ENCODE measurements around the gene KCTD12. TPM values are rescaled to one million over a fixed set of nuclear protein-coding genes. Genes with fewer than 3 reads are reported as not detected.
A peak's percentile ranks its signal among the peaks of the same experiment; 100 is the strongest.

The KCTD12 gene
- total RNA-seq = 10 to 100 TPM; 30.3 to 58.4 TPM

DNA sequence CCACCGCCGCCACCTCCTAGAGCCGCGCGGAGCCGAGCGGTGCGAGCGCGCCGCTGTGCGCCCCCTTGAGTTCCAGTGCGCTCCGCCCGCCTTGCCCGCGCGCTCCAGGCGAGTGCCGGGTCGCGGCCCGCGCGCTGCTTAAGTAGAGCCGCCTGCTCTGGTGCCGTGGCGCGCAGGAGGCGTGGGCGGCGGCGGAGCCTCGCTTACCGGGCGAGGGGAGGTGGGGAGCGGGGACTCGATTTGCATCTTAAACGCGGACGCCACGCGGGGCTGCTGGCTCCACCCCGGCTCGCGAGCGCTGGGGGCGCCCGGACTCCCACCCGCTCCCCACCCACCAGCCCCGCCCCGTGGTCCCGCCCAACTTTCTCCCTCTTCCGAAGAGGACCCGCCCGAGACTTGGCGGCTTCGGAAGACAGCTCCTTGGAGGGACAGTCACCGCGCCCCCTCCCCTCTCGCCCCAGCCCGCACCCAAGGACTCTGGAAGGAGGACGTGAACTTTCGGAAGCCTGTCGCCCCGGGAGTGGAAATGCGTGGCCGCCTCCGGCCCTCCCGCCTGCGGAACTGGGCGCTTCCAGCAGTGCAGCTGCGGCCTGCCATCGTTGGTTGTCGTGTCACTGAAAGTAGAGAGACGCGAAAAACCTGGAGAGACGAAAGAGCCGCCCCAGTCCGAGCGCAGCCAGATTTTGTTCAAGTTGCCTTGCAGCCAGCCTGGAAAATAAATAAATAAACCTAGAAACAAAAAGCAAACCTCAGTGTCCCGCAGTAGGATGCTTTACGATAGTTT, at the start of gene KCTD12:
KCTD12 (minus strand) TSS at position 114 of the 784 bp plus-strand sequence. CDS start 257 bp downstream, outside the sequence.
- Histone ChIP-seq H3K4me3 (peak within 1 kb of the TSS; percentile 64), H3K27me3 (no peaks in the 10 kb centered on the region), H3K27ac (peak within 1 kb of the TSS; percentile 71), H3K36me3 (no peaks in the 10 kb centered on the region), H3K9ac (ENCODE audit: low read depth in 2 of 2, low read length in 2 of 2) (peak within 1 kb of the TSS; percentile 71 to 82), H3K9me3 (no peaks in the 10 kb centered on the region), H3K4me1 (no peaks in the 10 kb centered on the region)
- peak; percentile 85 for DNase-seq
- TF ChIP-seq, protein P1, sequence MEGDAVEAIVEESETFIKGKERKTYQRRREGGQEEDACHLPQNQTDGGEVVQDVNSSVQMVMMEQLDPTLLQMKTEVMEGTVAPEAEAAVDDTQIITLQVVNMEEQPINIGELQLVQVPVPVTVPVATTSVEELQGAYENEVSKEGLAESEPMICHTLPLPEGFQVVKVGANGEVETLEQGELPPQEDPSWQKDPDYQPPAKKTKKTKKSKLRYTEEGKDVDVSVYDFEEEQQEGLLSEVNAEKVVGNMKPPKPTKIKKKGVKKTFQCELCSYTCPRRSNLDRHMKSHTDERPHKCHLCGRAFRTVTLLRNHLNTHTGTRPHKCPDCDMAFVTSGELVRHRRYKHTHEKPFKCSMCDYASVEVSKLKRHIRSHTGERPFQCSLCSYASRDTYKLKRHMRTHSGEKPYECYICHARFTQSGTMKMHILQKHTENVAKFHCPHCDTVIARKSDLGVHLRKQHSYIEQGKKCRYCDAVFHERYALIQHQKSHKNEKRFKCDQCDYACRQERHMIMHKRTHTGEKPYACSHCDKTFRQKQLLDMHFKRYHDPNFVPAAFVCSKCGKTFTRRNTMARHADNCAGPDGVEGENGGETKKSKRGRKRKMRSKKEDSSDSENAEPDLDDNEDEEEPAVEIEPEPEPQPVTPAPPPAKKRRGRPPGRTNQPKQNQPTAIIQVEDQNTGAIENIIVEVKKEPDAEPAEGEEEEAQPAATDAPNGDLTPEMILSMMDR (IDR thresholded peaks at IDR 0.05) = no peak
- intact Hi-C loops (cut with DNase I) = loop anchor here (5.0 to 10.0 kb wide), 2 partner anchors 64 to 222 kb away; no protein-coding TSS in a partner anchor

- no peak overlapping the region for H3K27ac ChIP-seq
- no peak overlapping the region for H3K9ac ChIP-seq (ENCODE audit: low read depth in 2 of 2, low read length in 2 of 2)
- DNase-seq = no peak
- H3K27me3 ChIP-seq = no peaks in the 10 kb centered on the region
- H3K9me3 ChIP-seq = no peaks in the 10 kb centered on the region
- H3K4me3 ChIP-seq = no peak overlapping the region
- H3K36me3 ChIP-seq = no peaks in the 10 kb centered on the region
- intact Hi-C loops (cut with DNase I) = no loop called here
- H3K4me1 ChIP-seq = no peaks in the 10 kb centered on the region
- TF ChIP-seq, protein P1 (IDR thresholded peaks at IDR 0.05) = no peak
Observed at GRCh38 chr13:76934671-76935070, 48.5 kb upstream of the KCTD12 start.

DNA sequence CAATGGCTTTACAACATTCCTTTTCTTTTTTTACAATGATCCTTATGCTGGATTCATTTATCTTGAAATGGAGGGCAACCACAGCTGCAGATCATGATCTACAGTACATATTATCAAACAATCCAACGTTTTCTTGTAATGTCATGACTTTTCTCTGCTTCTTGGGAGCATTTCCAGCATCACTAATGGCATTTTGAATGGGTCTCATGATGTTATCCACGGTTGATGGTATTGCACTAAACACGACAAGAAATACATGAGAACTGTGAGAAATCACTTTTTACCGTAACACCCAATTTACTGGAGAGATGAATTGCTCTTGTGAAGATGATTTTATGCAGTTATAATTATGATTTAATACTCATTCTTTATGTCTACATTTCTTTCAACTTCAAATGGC, 45.9 kb upstream of the KCTD12 start:
- H3K27ac ChIP-seq = no peak overlapping the region
- H3K9me3 ChIP-seq = no peaks in the 10 kb centered on the region
- no peaks in the 10 kb centered on the region for H3K4me1 ChIP-seq
- TF ChIP-seq, protein P1 (IDR thresholded peaks at IDR 0.05) = no peak
- no peaks in the 10 kb centered on the region for H3K27me3 ChIP-seq
- no peaks in the 10 kb centered on the region for H3K36me3 ChIP-seq
- intact Hi-C loops (cut with DNase I) = no loop called here
- no peak overlapping the region for H3K9ac ChIP-seq (ENCODE audit: low read depth in 2 of 2, low read length in 2 of 2)
- H3K4me3 ChIP-seq = no peak overlapping the region
- no peak for DNase-seq

GRCh38 chr13:76929851-76930374, 43.7 kb upstream of the KCTD12 start:
- no peak for DNase-seq

DNA sequence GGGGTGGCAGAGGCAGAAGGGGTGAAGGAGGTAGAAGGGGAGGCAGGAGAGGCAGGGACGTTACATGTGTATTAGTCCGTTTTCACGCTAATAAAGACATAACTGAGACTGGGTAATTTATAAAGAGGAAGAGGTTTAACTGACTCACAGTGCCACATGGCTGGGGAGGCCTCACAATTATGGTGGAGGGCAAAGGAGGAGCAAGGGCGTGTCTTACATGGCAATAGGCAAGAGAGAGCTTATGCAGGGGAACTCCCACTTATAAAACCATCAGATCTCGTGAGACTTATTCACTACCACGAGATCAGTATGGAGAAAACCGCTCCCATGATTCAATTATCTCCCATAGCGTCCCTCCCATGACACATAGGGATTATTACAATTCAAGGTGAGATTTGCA, 43.1 kb upstream of the KCTD12 start:
- H3K36me3 ChIP-seq = no peaks in the 10 kb centered on the region
- H3K4me3 ChIP-seq = no peak overlapping the region
- intact Hi-C loops (cut with DNase I) = no loop called here
- no peaks in the 10 kb centered on the region for H3K9me3 ChIP-seq
- TF ChIP-seq, protein P1 (IDR thresholded peaks at IDR 0.05) = no peak
- H3K27ac ChIP-seq = no peak overlapping the region
- DNase-seq = no peak
- no peaks in the 10 kb centered on the region for H3K4me1 ChIP-seq
- no peaks in the 10 kb centered on the region for H3K27me3 ChIP-seq
- no peak overlapping the region for H3K9ac ChIP-seq (ENCODE audit: low read depth in 2 of 2, low read length in 2 of 2)

More at GRCh38 chr13:76929851-76930374, 43.7 kb upstream of the KCTD12 start:
- H3K9me3 ChIP-seq = no peaks in the 10 kb centered on the region
- intact Hi-C loops (cut with DNase I) = no loop called here
- H3K27ac ChIP-seq = no peak overlapping the region
- H3K9ac ChIP-seq (ENCODE audit: low read depth in 2 of 2, low read length in 2 of 2) = no peak overlapping the region
- H3K27me3 ChIP-seq = no peaks in the 10 kb centered on the region
- no peak overlapping the region for H3K4me3 ChIP-seq
- H3K4me1 ChIP-seq = no peaks in the 10 kb centered on the region
- H3K36me3 ChIP-seq = no peaks in the 10 kb centered on the region
- TF ChIP-seq, protein P1 (IDR thresholded peaks at IDR 0.05) = no peak
